ENCODE measurements around the gene CMSS1.

DNA sequence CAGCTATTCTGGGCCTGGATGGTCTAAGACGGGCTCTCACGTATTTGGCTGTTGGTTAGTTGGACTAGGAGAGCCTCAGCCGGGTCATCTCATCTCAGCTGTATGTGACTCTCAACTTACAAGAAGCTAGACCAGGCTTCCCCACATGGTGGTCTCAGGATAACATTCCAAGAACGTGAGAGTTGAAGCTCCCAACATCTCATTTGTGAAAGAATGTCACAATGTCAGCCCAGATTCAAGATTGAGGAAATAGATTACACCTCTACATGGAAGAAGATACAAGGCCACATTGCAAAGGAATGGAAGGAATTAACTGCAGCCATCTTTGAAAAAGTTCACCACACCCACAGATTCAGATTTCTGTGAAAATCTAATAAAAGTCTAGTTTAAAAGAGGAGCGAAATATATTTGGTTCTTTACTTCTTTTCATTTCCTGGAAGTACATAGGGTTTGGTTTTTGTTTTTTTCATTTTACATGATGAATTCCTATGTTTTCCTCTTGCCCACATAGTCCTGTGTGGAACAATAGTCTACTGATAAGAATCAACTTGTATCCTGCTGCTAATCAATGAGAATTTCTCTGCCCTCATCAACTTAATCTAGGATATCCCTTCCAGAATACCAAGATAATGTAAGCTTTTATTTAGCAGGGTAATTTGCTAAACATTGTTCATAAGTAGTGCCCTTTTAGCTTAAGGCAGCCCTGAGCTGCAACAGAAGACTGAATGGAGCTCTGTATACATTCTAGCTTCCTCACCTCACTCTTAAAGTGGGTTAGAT, 116.5 kb downstream of the CMSS1 start:
- TF ChIP-seq ZNF138 (tag by site-specific recombination; IDR thresholded peaks at IDR 0.05; ENCODE audit: borderline replicate concordance) (no peak), REST (tag by site-specific recombination; IDR thresholded peaks at IDR 0.05) (no peak), ZNF433 (tag by site-specific recombination; IDR thresholded peaks at IDR 0.05; ENCODE audit: low read depth) (no peak)
- TF ChIP-seq, protein P1, sequence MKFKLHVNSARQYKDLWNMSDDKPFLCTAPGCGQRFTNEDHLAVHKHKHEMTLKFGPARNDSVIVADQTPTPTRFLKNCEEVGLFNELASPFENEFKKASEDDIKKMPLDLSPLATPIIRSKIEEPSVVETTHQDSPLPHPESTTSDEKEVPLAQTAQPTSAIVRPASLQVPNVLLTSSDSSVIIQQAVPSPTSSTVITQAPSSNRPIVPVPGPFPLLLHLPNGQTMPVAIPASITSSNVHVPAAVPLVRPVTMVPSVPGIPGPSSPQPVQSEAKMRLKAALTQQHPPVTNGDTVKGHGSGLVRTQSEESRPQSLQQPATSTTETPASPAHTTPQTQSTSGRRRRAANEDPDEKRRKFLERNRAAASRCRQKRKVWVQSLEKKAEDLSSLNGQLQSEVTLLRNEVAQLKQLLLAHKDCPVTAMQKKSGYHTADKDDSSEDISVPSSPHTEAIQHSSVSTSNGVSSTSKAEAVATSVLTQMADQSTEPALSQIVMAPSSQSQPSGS (tag by site-specific recombination; IDR thresholded peaks at IDR 0.05; ENCODE audit: low read depth): no peak
